Kidney glomerular epithelial cell (primary cell): ENCODE measurements around the gene ERH.

Source experiments
- DNase-seq: peaks from one replicate; lab custom pipeline; 2025; lab: John Stamatoyannopoulos, UW

Gene ERH

GRCh38 chr14:69355607-69356281, 42.4 kb downstream of the ERH start:
- DNase-seq = no peak

- DNase-seq = no peak
Measured at GRCh38 chr14:69355154-69355597, 42.9 kb downstream of the ERH start.

- no peak for DNase-seq
Measured at GRCh38 chr14:69354383-69355153, 43.5 kb downstream of the ERH start.

GRCh38 chr14:69353168-69353567, 44.9 kb downstream of the ERH start:
- DNase-seq = no peak

- DNase-seq = no peak
Measured at GRCh38 chr14:69351911-69352310, 46.2 kb downstream of the ERH start.

- DNase-seq = no peak
Measured at GRCh38 chr14:69351385-69351784, 46.7 kb downstream of the ERH start.

- no peak for DNase-seq
Measured at GRCh38 chr14:69350892-69351291, 47.2 kb downstream of the ERH start.

GRCh38 chr14:69349091-69349777, 48.9 kb downstream of the ERH start:
- DNase-seq = no peak

- DNase-seq = no peak
Measured at GRCh38 chr14:69346710-69347109, 51.4 kb downstream of the ERH start.

- DNase-seq = no peak
Measured at GRCh38 chr14:69345402-69345801, 52.7 kb downstream of the ERH start.

- no peak for DNase-seq
Measured at GRCh38 chr14:69344171-69344570, 53.9 kb downstream of the ERH start.

- DNase-seq = no peak
Measured at GRCh38 chr14:69342928-69343525, 55.1 kb downstream of the ERH start.

- no peak for DNase-seq
Measured at GRCh38 chr14:69339426-69339825, 58.7 kb downstream of the ERH start.

GRCh38 chr14:69337984-69338383, 60.1 kb downstream of the ERH start:
- no peak for DNase-seq

GRCh38 chr14:69335371-69335771, 62.7 kb downstream of the ERH start:
- no peak for DNase-seq

- DNase-seq = no peak
Measured at GRCh38 chr14:69334576-69334975, 63.5 kb downstream of the ERH start.

GRCh38 chr14:69333791-69334337, 64.2 kb downstream of the ERH start:
- DNase-seq = no peak

- no peak for DNase-seq
Measured at GRCh38 chr14:69332782-69333395, 65.2 kb downstream of the ERH start.

GRCh38 chr14:69331206-69331605, 66.9 kb downstream of the ERH start:
- no peak for DNase-seq
